Sigmoid colon (tissue), 4 donors: ENCODE data around the gene TSPAN9.

Experiments
- POLR2A ChIP-seq, 2 donors: fragments of 450-650 bp; IDR thresholded peaks; one replicate each; pipeline ENCODE4 v1.6.1; 2016; ENCODE audit warnings: antibody characterized with exemption in 2 of 2, mild to moderate bottlenecking in 2 of 2, moderate library complexity in 2 of 2
- POLR2AphosphoS5 ChIP-seq, 4 donors: sonication (generic); formaldehyde crosslinking; IDR thresholded peaks; one replicate each; pipeline ENCODE4 v1.6.1; 2017; ENCODE audit warnings: antibody characterized with exemption in 4 of 4
- TF ChIP-seq, protein P1 (sequence below), 4 experiments: fragments of 450-650 bp in 3 of 4; fragments of 200-600 bp in 1 of 4; IDR thresholded peaks; one replicate each; pipeline ENCODE4 v1.5.1; 2016 to 2019; ENCODE audit warnings: antibody characterized with exemption in 4 of 4, mild to moderate bottlenecking in 3 of 4, moderate library complexity in 2 of 4

DNA sequence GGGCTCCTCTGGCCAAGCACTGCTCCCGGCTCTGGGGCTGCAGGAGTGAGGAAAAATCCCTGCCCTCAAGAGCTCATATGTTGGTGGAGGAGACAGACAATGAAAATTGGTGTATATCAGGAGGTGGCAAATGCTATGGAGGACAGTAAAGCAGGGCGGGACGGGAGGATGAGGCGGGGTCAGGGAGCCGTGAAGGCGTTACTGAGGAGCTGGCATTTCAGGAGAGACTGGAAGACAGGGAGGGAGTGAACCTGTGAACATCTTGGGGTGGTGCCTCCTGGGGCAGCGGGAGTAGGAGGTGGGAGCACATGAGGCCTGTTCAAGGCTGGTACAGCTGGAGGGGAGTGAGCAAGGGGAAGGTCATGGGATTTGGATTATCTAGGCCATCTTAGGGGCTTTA lies 26.6 kb downstream of the TSPAN9 start:
- TF ChIP-seq, protein P1, sequence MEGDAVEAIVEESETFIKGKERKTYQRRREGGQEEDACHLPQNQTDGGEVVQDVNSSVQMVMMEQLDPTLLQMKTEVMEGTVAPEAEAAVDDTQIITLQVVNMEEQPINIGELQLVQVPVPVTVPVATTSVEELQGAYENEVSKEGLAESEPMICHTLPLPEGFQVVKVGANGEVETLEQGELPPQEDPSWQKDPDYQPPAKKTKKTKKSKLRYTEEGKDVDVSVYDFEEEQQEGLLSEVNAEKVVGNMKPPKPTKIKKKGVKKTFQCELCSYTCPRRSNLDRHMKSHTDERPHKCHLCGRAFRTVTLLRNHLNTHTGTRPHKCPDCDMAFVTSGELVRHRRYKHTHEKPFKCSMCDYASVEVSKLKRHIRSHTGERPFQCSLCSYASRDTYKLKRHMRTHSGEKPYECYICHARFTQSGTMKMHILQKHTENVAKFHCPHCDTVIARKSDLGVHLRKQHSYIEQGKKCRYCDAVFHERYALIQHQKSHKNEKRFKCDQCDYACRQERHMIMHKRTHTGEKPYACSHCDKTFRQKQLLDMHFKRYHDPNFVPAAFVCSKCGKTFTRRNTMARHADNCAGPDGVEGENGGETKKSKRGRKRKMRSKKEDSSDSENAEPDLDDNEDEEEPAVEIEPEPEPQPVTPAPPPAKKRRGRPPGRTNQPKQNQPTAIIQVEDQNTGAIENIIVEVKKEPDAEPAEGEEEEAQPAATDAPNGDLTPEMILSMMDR (IDR thresholded peaks at IDR 0.05): no peak
- TF ChIP-seq POLR2AphosphoS5 (IDR thresholded peaks at IDR 0.05) (no peak), POLR2A (IDR thresholded peaks at IDR 0.05) (no peak)
